NCI-H1436 (cell line): ENCODE data around the gene GEMIN4.
"Not testable (repeated sequence)": the region's sequence is repeated elsewhere in the genome, so short reads cannot be mapped to it uniquely, and the experiment has no call there.

Experiments
- DNase-seq: peaks from one replicate; lab custom pipeline; 2025; lab: John Stamatoyannopoulos, UW

The GEMIN4 gene

GRCh38 chr17:752002-752619 lies at the start of gene GEMIN4:
Gene GEMIN4 (minus strand): TSS chr17:752264. CDS start chr17:752142, 122 bp downstream.
- DNase-seq, result peak; percentile 86

GRCh38 chr17:801660-802059 lies 49.6 kb upstream of the GEMIN4 start:
- DNase-seq, result no peak

GRCh38 chr17:800446-801242 lies 48.6 kb upstream of the GEMIN4 start:
- no peak for DNase-seq

- no peak for DNase-seq
These were observed 47.2 kb upstream of the GEMIN4 start for GRCh38 chr17:799261-799660.

GRCh38 chr17:798246-798645 lies 46.2 kb upstream of the GEMIN4 start:
- no peak for DNase-seq

- no peak for DNase-seq
These were observed 45.3 kb upstream of the GEMIN4 start for GRCh38 chr17:797236-797840.

GRCh38 chr17:796609-797008 lies 44.5 kb upstream of the GEMIN4 start:
- no peak for DNase-seq

- no peak for DNase-seq
These were observed 43.7 kb upstream of the GEMIN4 start for GRCh38 chr17:795721-796120.

GRCh38 chr17:795276-795675 lies 43.2 kb upstream of the GEMIN4 start:
- DNase-seq, result no peak

GRCh38 chr17:794876-795275 lies 42.8 kb upstream of the GEMIN4 start:
- DNase-seq, result peak; percentile 53

- no peak for DNase-seq
These were observed 40.2 kb upstream of the GEMIN4 start for GRCh38 chr17:792277-792676.

GRCh38 chr17:791829-792228 lies 39.8 kb upstream of the GEMIN4 start:
- no peak for DNase-seq

GRCh38 chr17:790874-791247 lies 38.8 kb upstream of the GEMIN4 start:
- not testable (repeated sequence) for DNase-seq

GRCh38 chr17:789931-790873 lies 38.1 kb upstream of the GEMIN4 start:
- not testable (repeated sequence) for DNase-seq

GRCh38 chr17:789160-789840 lies 37.2 kb upstream of the GEMIN4 start:
- DNase-seq, result no peak

GRCh38 chr17:788551-788950 lies 36.5 kb upstream of the GEMIN4 start:
- no peak for DNase-seq

- no peak for DNase-seq
These were observed 35.7 kb upstream of the GEMIN4 start for GRCh38 chr17:787641-788221.

GRCh38 chr17:785901-786300 lies 33.8 kb upstream of the GEMIN4 start:
- not testable (repeated sequence) for DNase-seq

GRCh38 chr17:784143-784542 lies 32.1 kb upstream of the GEMIN4 start:
- DNase-seq, result no peak

GRCh38 chr17:781805-782731 lies 30.0 kb upstream of the GEMIN4 start, which contains the start of the genes GLOD4 and MRM3:
Gene GLOD4 (minus strand): TSS chr17:782280. CDS start chr17:782255, 25 bp downstream.
Gene MRM3 (plus strand): TSS chr17:782353. CDS start chr17:782379, 26 bp downstream.
- DNase-seq, result peak; percentile 84
